CD4-positive, alpha-beta T cell (primary cell): Measurements from ENCODE around the gene SORBS1. TPM values are rescaled to one million over a fixed set of nuclear protein-coding genes. Genes with fewer than 3 reads are reported as not detected.

Source experiments
- ATAC-seq: fragments of 200-7000 bp; cut with Tn5 transposase; one replicate; pipeline ENCODE4 v1.10.0; 2022; ENCODE audit warnings: mild to moderate bottlenecking; ENCODE audit not compliant: poor library complexity
- CTCF ChIA-PET: fragments of 350-600 bp; sonication (Branson Sonifier 250); formaldehyde crosslinking; loops from one replicate; lab custom pipeline; 2021; ENCODE audit warnings: antibody characterized with exemption, inconsistent platforms; lab: Charles Lee
- POLR2A ChIA-PET: fragments of 350-600 bp; sonication (Branson Sonifier 250); formaldehyde crosslinking; loops from one replicate; lab custom pipeline; 2021; ENCODE audit warnings: antibody characterized with exemption, inconsistent platforms; lab: Charles Lee
- DNase-seq, 14 experiments: peaks; one replicate each; pipeline ENCODE4 v3.0.0-alpha.2; 2013 to 2020; ENCODE audit warnings: mixed read lengths in 2 of 14
- H3K27ac ChIP-seq, 2 donors: one replicate each; pipeline versions ENCODE4 v1.5.1 to v1.7.0; 2013; ENCODE audit warnings: low read length in 2 of 2, low read depth in 1 of 2, mild to moderate bottlenecking in 1 of 2
- H3K27me3 ChIP-seq, 2 experiments: 1 replicate in 1 of 2; 2 replicates in 1 of 2; pipeline versions ENCODE4 v1.6.1 to v1.7.0; 2013; ENCODE audit warnings: low read length in 2 of 2, control low read depth in 1 of 2, mild to moderate bottlenecking in 1 of 2, moderate library complexity in 1 of 2; ENCODE audit not compliant: insufficient read depth in 2 of 2, control insufficient read depth in 1 of 2
- H3K36me3 ChIP-seq: one replicate; pipeline ENCODE4 v1.6.1; 2013; ENCODE audit warnings: low read length, control low read depth; ENCODE audit not compliant: insufficient read depth
- H3K4me1 ChIP-seq: one replicate; pipeline ENCODE4 v1.6.1; 2013; ENCODE audit warnings: low read length, control low read depth; ENCODE audit not compliant: insufficient read depth
- H3K4me3 ChIP-seq: one replicate; pipeline ENCODE4 v1.5.1; 2013; ENCODE audit warnings: mild to moderate bottlenecking, low read length, moderate library complexity
- H3K9me3 ChIP-seq, 2 experiments: 1 replicate in 1 of 2; 2 replicates in 1 of 2; pipeline versions ENCODE4 v1.6.1 to v1.7.0; 2013; ENCODE audit warnings: low read length in 2 of 2, mild to moderate bottlenecking in 2 of 2, control low read depth in 1 of 2, moderate library complexity in 1 of 2; ENCODE audit not compliant: control insufficient read depth in 1 of 2, insufficient read depth in 1 of 2
- H3K27ac Mint-ChIP-seq: one replicate; pipeline ENCODE4 v1.8.0; 2020; ENCODE audit warnings: mixed read lengths
- H3K27me3 Mint-ChIP-seq: one replicate; pipeline ENCODE4 v1.8.0; 2021; ENCODE audit warnings: mixed read lengths
- H3K36me3 Mint-ChIP-seq: one replicate; pipeline ENCODE4 v1.8.0; 2021; ENCODE audit warnings: low read depth, mixed read lengths
- H3K4me1 Mint-ChIP-seq: one replicate; pipeline ENCODE4 v1.8.0; 2021; ENCODE audit warnings: low read depth, mixed read lengths
- H3K4me3 Mint-ChIP-seq: one replicate; pipeline ENCODE4 v1.8.0; 2020; ENCODE audit warnings: mild to moderate bottlenecking, mixed read lengths
- H3K9me3 Mint-ChIP-seq: one replicate; pipeline ENCODE4 v1.8.0; 2020; ENCODE audit warnings: mixed read lengths
- intact Hi-C, 2 experiments: fragments of 100-400 bp; cut with DNase I in 1 of 2; cut with micrococcal nuclease in 1 of 2; formaldehyde crosslinking; loops; one replicate each; pipeline versions ENCODE4 v1.15.1 to v1.9.0; 2023 to 2025; cut with DNase I, micrococcal nuclease
- total RNA-seq, 174 experiments: library from RNA in 2 of 174; stranded (reverse) in 2 of 174; gene quantifications; one replicate each; pipeline ENCODE4 v1.2.3 and lab custom pipeline; 2021 to 2026
- TF ChIP-seq, protein P1 (sequence below): fragments of 200-600 bp; IDR thresholded peaks from one replicate; pipeline ENCODE4 v1.8.0; 2022; ENCODE audit warnings: antibody characterized with exemption, mild to moderate bottlenecking

The SORBS1 gene
- total RNA-seq, 2 experiments from 2014 or later: 1.4 to 1.8 TPM

DNA sequence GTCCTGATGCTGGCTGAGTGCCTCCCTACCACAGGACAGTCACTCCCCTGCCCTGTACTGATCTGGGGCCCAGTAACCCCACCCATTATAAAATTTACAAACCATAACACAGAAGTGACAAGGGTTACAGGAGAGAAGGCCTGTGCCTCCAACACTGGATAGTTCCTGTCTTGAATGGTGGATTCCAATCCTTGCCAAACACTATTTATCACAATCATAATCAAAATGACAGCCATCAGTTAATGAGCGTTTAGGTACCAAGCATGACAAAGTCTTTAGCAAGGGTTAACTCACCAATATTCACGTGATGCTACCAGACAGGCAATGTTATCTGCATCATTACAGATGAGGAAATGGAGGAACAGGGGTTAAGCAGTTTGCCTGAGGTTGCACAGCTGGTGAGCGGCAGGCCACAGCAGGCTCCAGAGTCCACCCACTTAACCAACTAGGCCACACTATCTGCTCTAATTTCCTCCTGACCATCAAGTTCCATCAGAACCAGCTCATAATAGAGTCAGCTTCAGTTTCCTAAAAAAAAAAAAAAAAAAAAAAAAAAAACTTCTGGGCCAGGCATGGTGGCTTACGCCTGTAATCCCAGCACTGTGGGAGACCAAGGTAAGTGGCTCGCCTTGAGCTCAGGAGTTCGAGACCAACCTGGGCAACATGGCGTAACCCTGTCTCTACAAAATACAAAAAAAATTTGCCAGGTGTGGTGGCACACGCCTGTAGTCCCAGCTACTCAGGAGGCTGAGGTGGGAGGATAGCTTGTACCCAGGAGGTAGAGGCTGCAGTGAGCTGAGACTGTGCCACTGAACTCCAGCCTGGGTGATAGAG lies 284.6 kb downstream of the SORBS1 start:
- H3K9me3 ChIP-seq: no peaks in the 10 kb centered on the region
- intact Hi-C loops: no loop called here
- H3K27me3 ChIP-seq: no peaks in the 10 kb centered on the region
- H3K4me3 ChIP-seq: no peak overlapping the region
- no peak overlapping the region for H3K27ac ChIP-seq
- no peaks in the 10 kb centered on the region for H3K27me3 Mint-ChIP-seq
- no peak for ATAC-seq
- no peak for DNase-seq
- H3K4me1 ChIP-seq: no peaks in the 10 kb centered on the region
- no peaks in the 10 kb centered on the region for H3K4me1 Mint-ChIP-seq
- H3K4me3 Mint-ChIP-seq: no peak overlapping the region
- H3K9me3 Mint-ChIP-seq: no peaks in the 10 kb centered on the region
- H3K27ac Mint-ChIP-seq: no peak overlapping the region
- TF ChIP-seq, protein P1, sequence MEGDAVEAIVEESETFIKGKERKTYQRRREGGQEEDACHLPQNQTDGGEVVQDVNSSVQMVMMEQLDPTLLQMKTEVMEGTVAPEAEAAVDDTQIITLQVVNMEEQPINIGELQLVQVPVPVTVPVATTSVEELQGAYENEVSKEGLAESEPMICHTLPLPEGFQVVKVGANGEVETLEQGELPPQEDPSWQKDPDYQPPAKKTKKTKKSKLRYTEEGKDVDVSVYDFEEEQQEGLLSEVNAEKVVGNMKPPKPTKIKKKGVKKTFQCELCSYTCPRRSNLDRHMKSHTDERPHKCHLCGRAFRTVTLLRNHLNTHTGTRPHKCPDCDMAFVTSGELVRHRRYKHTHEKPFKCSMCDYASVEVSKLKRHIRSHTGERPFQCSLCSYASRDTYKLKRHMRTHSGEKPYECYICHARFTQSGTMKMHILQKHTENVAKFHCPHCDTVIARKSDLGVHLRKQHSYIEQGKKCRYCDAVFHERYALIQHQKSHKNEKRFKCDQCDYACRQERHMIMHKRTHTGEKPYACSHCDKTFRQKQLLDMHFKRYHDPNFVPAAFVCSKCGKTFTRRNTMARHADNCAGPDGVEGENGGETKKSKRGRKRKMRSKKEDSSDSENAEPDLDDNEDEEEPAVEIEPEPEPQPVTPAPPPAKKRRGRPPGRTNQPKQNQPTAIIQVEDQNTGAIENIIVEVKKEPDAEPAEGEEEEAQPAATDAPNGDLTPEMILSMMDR: no peak
- no peaks in the 10 kb centered on the region for H3K36me3 Mint-ChIP-seq
- ChIA-PET POLR2A (no interaction called here), CTCF (no interaction called here)
- H3K36me3 ChIP-seq: no peaks in the 10 kb centered on the region

DNA sequence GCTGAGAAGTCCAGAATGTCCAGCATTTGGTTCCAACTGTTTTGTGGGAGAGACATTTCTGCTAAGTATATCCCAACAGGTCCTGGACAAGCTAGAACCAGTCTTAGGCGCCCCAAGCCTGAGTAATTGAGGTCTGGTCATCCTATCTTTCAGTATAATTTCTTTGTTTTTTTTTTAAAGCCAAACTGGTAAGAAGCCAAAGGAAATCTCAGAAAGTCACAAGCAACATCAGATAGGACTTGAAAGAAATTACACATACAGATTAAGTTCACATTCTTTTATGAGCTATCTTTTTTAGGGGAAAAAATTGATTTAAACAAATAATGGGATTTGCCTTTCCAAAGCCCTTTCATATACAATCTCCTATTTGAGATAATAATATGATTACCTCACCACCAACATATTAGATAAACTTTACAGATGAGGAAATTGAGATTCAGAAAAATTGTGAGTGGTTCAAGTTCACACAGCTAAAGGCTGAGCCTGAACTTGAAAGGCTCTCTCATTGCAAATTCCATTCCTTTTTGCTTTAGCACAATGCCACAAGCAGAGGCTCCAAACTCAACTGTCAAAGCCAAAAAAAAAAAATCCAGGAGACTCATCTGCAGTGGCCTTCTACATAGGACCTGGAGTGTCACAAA lies 285.3 kb downstream of the SORBS1 start:
- no peaks in the 10 kb centered on the region for H3K9me3 ChIP-seq
- ATAC-seq (no peak), DNase-seq (no peak)
- no peak overlapping the region for H3K27ac ChIP-seq
- no peaks in the 10 kb centered on the region for H3K27me3 ChIP-seq
- ChIA-PET POLR2A (no interaction called here), CTCF (no interaction called here)
- Mint-ChIP-seq H3K36me3 (no peaks in the 10 kb centered on the region), H3K9me3 (no peaks in the 10 kb centered on the region), H3K27me3 (no peaks in the 10 kb centered on the region), H3K4me1 (no peaks in the 10 kb centered on the region), H3K27ac (no peak overlapping the region), H3K4me3 (no peak overlapping the region)
- TF ChIP-seq, protein P1: no peak
- no peak overlapping the region for H3K4me3 ChIP-seq
- H3K4me1 ChIP-seq: no peaks in the 10 kb centered on the region
- intact Hi-C loops: no loop called here
- no peaks in the 10 kb centered on the region for H3K36me3 ChIP-seq

DNA sequence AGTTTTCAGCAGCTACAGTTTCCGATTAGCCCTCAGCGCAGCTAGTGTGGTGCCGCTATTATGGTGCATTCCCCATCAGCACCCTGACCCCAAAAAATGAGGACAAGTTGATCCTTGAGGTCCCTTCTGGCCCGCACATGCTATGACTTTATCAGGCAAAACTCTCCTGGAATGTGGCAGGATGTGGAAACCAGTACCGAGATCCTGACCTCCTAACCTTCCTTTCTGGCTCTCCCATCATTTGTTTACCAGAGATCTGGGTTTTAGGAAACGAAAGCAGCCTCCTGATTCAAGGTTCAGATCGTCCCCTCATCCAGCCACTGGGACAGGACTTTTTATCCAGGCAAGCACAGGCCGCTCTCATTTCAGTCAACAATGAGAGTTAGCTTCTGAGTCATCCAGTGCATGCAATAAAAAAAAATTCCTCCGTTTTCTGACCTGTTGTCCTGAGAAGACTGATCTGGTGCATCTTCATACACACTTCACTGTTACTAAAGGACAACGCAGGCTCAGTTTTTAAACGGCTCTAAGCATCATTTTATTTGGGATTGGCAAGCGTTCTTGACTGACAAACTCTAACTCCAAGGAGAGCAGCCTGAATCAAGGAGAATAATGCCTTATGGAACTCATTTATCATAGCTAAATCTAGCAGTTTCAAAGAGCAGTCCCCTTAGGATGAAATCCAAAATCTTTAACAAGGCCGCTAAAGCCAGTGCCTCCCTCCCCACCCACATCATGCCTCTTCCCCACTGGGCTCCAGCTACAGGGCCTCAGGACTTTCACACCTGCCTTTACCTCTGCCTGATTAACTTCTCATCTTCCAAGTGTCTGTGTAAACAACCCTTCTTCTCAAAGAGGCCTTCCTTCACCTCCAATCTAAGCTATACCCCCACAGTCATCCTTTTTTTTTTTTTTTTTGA lies 287.5 kb downstream of the SORBS1 start:
- no peak for ATAC-seq
- H3K9me3 Mint-ChIP-seq: no peaks in the 10 kb centered on the region
- Histone ChIP-seq H3K27me3 (no peaks in the 10 kb centered on the region), H3K36me3 (no peaks in the 10 kb centered on the region), H3K4me1 (no peaks in the 10 kb centered on the region), H3K4me3 (no peak overlapping the region), H3K9me3 (no peaks in the 10 kb centered on the region), H3K27ac (no peak overlapping the region)
- H3K27me3 Mint-ChIP-seq: no peaks in the 10 kb centered on the region
- TF ChIP-seq, protein P1: no peak
- DNase-seq: no peak
- intact Hi-C loops: no loop called here
- H3K4me3 Mint-ChIP-seq: no peak overlapping the region
- ChIA-PET CTCF (no interaction called here), POLR2A (interaction anchor here (0.7 kb wide), 1 partner anchor 51 kb away, joined by 3 read pairs; no protein-coding TSS in a partner anchor)
- H3K4me1 Mint-ChIP-seq: no peaks in the 10 kb centered on the region
- no peaks in the 10 kb centered on the region for H3K36me3 Mint-ChIP-seq
- H3K27ac Mint-ChIP-seq: no peak overlapping the region
